Measurements from ENCODE around the gene RP2.

Gene RP2

DNA sequence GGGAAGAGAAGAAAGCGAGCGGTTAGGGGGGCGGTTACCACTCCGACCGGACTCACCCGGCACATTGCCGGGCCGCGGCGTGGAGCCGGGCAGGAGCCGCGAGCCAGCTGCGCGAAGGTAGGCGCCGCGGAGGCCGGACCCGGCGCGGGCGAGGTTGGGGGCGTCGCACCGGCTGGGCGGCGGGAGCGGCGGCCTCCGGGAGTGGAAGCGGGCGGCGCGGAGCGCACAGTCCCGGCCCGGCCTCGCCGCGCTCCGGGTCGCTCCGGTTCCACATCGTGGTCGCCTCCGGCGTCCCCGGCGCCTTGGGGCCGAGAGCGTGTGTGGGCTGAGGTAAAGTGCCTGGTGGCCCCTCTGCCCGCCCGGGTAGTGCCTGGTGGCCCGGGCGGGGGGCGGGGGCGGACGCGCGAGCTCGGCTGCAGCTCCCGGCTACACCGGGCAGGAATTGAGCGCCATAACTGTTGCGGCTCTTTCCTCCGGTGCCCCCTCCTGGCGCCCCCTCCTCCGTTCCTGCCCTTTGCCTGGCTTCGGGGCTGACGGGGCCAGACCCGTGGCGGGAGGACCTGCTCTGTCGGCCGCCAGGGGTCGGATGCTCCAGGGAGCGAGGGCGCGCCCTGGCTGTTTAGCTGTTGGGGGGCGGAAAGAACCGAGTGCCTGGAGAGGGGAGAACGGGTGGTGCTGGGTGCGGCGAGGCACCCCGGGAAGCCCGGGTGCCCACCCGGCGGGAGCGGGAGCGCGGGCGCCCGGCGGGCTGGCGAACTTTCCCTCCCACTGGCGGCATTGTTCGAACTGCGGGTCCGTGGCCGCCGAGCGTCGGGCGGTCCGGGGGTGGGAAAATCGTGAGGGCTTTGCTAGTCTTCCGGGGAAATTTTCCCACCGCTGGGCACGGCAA lies 76.0 kb downstream of the RP2 start:
- Histone ChIP-seq H3K36me3 (replicated peaks) (no peaks in the 10 kb centered on the region), H3K4me1 (peaks cover 7% of the 10 kb centered on the region), H3K4me3 (peak overlapping the region; percentile 70), H3K27me3 (ENCODE audit: low read depth) (peaks cover 11% of the 10 kb centered on the region), H3K9me3 (no peaks in the 10 kb centered on the region)
- in situ Hi-C loops (cut with MboI; ENCODE audit: low sequenced_read_pairs): loop anchor here (10.0 kb wide), 1 partner anchor 112 kb away; no protein-coding TSS in a partner anchor
- peak; percentile 38 to 81 for DNase-seq (ENCODE audit: low spot score in 2 of 2)

DNA sequence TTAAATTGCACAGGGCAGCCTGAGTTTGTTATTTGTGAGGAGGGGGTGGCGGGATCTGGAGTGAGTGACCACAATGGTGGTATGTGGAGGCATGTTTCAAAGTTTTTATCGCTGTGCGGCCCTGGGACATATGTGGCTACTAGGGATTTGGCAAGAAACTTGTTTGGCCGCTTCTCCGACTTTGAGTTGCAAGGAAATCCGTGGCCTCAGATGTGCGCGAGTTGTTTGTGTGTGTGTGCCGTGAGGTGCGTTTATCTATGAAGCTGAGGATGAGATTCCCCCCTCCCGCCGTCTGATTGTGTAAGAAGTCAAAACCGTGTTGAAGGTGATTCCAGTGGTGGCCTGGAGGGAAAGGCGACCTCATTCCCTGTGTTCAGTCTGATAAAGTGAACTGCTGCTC lies 76.8 kb downstream of the RP2 start:
- DNase-seq (ENCODE audit: low spot score in 2 of 2): peak; percentile 24 to 39
- in situ Hi-C loops (cut with MboI; ENCODE audit: low sequenced_read_pairs): loop anchor here (10.0 kb wide), 1 partner anchor 111 kb away; no protein-coding TSS in a partner anchor
- H3K36me3 ChIP-seq (replicated peaks): no peaks in the 10 kb centered on the region
- H3K4me1 ChIP-seq: peaks cover 7% of the 10 kb centered on the region
- peaks cover 8% of the 10 kb centered on the region for H3K27me3 ChIP-seq (ENCODE audit: low read depth)
- H3K4me3 ChIP-seq: peak overlapping the region; percentile 70
- H3K9me3 ChIP-seq: no peaks in the 10 kb centered on the region

DNA sequence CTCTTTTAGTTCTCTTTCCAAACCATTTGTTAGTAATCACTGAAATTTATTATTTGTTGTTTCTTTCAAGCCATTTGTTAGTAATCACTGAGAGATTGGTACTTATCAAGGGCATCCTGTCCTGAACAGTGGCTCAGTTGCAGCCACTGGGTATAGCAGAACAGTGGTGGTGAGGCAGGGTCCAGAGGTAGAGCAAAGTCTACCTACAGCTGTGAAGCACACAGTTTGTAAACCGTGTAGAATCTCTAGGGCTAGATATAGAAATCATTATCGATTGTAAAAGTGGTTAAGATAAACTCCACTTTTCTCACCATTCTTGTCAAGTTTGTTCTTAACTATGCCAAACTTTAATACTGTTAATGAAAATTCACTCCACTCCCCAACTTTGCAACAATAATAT lies 79.4 kb downstream of the RP2 start:
- H3K27me3 ChIP-seq (ENCODE audit: low read depth): no peaks in the 10 kb centered on the region
- peaks cover 7% of the 10 kb centered on the region for H3K4me1 ChIP-seq
- H3K36me3 ChIP-seq (replicated peaks): no peaks in the 10 kb centered on the region
- no peak overlapping the region for H3K4me3 ChIP-seq
- H3K9me3 ChIP-seq: no peaks in the 10 kb centered on the region; the same call in 1 of the 2 replicates
- in situ Hi-C loops (cut with MboI; ENCODE audit: low sequenced_read_pairs): loop anchor here (10.0 kb wide), 1 partner anchor 109 kb away; no protein-coding TSS in a partner anchor
- no peak for DNase-seq (ENCODE audit: low spot score in 2 of 2)

DNA sequence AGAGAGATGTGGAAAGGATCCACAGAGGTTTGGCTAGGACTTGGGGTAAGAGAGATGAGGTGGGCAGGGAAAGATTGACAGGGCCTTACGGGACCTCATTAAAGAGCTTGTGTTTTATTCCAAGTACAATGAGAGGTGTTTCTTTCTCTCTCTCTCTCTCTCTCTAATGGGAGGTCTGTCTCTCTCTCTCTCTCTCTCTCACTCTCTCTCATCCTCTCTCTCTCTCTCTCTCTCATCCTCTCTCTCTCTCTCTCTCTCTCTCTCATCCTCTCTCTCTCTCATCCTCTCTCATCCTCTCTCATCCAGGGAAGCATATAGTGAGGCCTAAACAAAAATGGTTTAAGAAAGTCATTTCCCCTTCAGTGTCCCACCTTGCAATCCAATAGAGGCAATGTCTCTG lies 80.8 kb downstream of the RP2 start:
- no peaks in the 10 kb centered on the region for H3K27me3 ChIP-seq (ENCODE audit: low read depth)
- no peak overlapping the region for H3K4me3 ChIP-seq
- H3K9me3 ChIP-seq: no peaks in the 10 kb centered on the region; the same call in 1 of the 2 replicates
- H3K4me1 ChIP-seq: peaks cover 7% of the 10 kb centered on the region
- no peaks in the 10 kb centered on the region for H3K36me3 ChIP-seq (replicated peaks)
- in situ Hi-C loops (cut with MboI; ENCODE audit: low sequenced_read_pairs): loop anchor here (10.0 kb wide), 1 partner anchor 107 kb away; no protein-coding TSS in a partner anchor
- DNase-seq (ENCODE audit: low spot score in 2 of 2): no peak

DNA sequence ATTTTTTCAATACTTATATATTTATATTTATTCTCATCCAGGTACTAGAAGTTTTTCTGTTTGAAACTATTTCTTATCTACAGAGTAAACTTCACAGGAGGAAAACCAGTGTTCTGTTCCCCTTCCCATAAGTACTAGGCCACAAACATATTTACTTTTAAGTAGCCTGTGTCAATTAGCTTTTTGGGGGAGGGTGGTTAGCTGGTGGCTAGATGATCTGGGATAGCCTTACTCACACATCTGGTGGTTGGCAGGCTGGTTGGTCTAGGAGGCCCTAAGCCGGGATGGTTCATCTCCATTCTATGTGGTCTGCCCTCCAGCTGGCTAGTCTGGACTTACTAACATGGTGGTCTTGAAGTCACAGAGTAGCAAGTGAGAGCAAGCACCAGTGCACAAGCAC lies 81.6 kb downstream of the RP2 start:
- no peaks in the 10 kb centered on the region for H3K27me3 ChIP-seq (ENCODE audit: low read depth)
- H3K9me3 ChIP-seq: no peaks in the 10 kb centered on the region; the same call in 1 of the 2 replicates
- peaks cover 7% of the 10 kb centered on the region for H3K4me1 ChIP-seq
- in situ Hi-C loops (cut with MboI; ENCODE audit: low sequenced_read_pairs): loop anchor here (10.0 kb wide), 1 partner anchor 106 kb away; no protein-coding TSS in a partner anchor
- no peak overlapping the region for H3K4me3 ChIP-seq
- DNase-seq (ENCODE audit: low spot score in 2 of 2): no peak
- H3K36me3 ChIP-seq (replicated peaks): no peaks in the 10 kb centered on the region

DNA sequence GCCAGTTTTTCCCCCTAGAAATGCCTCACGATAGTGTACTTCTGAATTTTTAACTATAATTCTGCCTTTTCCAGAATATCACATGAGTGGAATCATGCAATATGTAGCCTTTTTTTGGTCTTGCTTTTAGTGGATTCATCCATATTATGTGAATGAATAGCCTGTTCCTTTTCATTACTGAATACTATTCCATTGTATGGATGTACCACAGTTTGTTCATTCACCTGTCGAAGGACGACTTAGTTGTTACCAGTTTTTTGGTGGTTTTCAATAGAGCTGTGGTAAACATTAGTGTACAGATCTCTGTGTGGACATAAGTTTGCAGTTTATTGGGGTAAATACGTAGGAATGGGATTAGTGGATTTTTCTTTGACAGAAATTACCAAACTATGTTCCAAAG lies 83.4 kb downstream of the RP2 start:
- no peak for DNase-seq (ENCODE audit: low spot score in 2 of 2)
- no peak overlapping the region for H3K4me3 ChIP-seq
- no peaks in the 10 kb centered on the region; the same call in 1 of the 2 replicates for H3K9me3 ChIP-seq
- in situ Hi-C loops (cut with MboI; ENCODE audit: low sequenced_read_pairs): no loop called here
- no peaks in the 10 kb centered on the region for H3K36me3 ChIP-seq (replicated peaks)
- H3K27me3 ChIP-seq (ENCODE audit: low read depth): no peaks in the 10 kb centered on the region
- no peaks in the 10 kb centered on the region for H3K4me1 ChIP-seq

DNA sequence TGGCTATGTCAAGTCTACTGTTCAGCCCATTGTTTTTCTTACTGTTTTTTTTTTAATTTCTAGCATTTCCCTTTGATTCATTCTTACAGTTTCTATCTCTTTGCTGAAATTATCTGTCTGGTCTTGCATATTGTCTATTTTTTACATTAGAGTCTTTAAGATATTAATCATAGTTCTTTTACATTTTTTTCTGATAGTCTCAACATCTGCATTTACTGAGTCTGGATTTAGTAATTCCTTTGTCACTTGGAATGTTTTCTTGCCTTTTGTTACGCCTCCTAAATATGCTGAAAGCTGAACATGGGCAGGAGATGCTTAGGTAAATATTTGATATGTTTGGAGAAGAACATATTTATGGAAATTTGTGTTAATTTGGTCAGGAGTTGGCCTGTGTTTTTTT lies 85.8 kb downstream of the RP2 start:
- Histone ChIP-seq H3K9me3 (no peaks in the 10 kb centered on the region; the same call in 1 of the 2 replicates), H3K36me3 (replicated peaks) (no peaks in the 10 kb centered on the region), H3K4me1 (no peaks in the 10 kb centered on the region), H3K27me3 (ENCODE audit: low read depth) (no peaks in the 10 kb centered on the region), H3K4me3 (no peak overlapping the region)
- in situ Hi-C loops (cut with MboI; ENCODE audit: low sequenced_read_pairs): no loop called here
- no peak for DNase-seq (ENCODE audit: low spot score in 2 of 2)

DNA sequence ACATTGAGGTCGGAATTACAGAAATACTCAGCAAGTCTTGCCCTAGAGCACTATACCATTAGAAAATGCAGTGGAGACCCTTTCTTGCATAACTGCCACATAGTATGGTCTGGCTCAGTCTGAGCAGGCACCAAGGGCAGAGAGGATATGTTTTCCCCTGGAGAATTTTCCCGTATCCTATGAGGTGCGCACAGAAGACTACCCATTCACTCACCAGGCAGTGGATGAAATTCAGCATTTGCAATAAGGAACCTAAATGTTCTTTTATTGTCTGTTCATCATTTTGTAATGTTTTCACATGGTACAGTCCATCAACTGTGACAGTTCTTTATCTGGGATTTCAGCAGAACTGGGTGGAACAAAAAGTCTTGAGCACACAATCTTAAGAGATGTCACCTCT lies 90.9 kb downstream of the RP2 start:
- Histone ChIP-seq H3K4me1 (peaks cover 8% of the 10 kb centered on the region), H3K36me3 (replicated peaks) (no peaks in the 10 kb centered on the region)

DNA sequence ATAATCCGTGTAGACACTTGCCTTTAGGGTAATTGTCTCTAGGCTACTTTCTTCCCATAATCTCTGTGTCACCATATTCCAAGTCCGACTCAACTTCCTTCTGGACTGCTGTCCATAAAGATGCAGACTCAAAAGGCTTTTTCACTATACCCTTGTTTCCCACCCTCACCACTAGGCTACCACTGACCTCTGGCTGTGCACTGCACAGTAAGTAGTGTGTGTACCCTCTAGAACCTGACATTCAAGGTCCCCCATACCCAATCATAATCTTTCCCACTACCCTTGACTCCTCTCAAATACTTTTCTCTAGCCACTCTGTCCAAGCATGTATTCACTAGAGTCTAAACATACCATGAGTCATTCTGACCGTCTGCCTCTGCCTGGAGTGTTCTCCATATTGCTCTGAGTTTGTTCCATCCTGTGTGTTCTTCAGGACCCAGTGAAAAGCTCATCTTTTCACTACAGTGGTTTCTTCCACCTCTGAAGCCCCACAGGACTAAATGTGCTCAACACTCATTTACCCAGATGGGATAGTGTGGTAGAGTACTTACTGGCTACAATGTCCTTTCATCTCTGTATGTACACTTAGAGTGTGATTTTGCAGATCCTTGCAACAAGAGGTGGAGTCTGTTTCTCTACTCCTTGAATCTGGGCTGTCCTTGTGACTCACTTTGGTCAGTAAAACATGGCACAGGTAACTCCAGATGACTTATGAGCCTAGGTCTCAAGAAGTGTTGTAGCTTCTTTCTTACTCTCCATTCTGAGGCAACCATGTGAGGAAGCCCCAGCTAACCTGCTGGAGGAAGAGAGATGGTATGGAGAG lies 92.8 kb downstream of the RP2 start:
- Histone ChIP-seq H3K27me3 (ENCODE audit: low read depth) (no peaks in the 10 kb centered on the region), H3K36me3 (replicated peaks) (no peaks in the 10 kb centered on the region), H3K4me3 (no peak overlapping the region), H3K4me1 (peaks cover 8% of the 10 kb centered on the region), H3K9me3 (no peaks in the 10 kb centered on the region)
- in situ Hi-C loops (cut with MboI; ENCODE audit: low sequenced_read_pairs): no loop called here
- DNase-seq (ENCODE audit: low spot score in 2 of 2): no peak

More for the DNA sequence above, 90.9 kb downstream of the RP2 start:
- Histone ChIP-seq H3K9me3 (no peaks in the 10 kb centered on the region), H3K4me3 (no peak overlapping the region), H3K27me3 (ENCODE audit: low read depth) (no peaks in the 10 kb centered on the region)
- in situ Hi-C loops (cut with MboI; ENCODE audit: low sequenced_read_pairs): no loop called here
- no peak for DNase-seq (ENCODE audit: low spot score in 2 of 2)

All from HAP-1 (cell line).